PFSK-1 (cell line): ENCODE measurements around the gene TCF12.

ENCODE experiments used
- FOXP2 ChIP-seq: optimal IDR thresholded peaks from 2 replicates; pipeline ENCODE3; 2011; ENCODE audit warnings: borderline replicate concordance, control low read depth, inconsistent platforms; ENCODE audit not compliant: insufficient read depth; ENCODE audit errors: extremely low read length, extremely low read depth
- POLR2AphosphoS5 ChIP-seq: IDR thresholded peaks from 2 replicates; pipeline ENCODE4 v1.6.1; 2012; ENCODE audit warnings: low read depth, mild to moderate bottlenecking, control low read depth, low read length, moderate library complexity
- SIN3A ChIP-seq: IDR thresholded peaks from 2 replicates; pipeline ENCODE4 v1.6.1; 2012; ENCODE audit warnings: mild to moderate bottlenecking, low read length, moderate library complexity, borderline replicate concordance; ENCODE audit not compliant: insufficient read depth
- TAF1 ChIP-seq: IDR thresholded peaks from 2 replicates; pipeline ENCODE4 v1.6.1; 2012; ENCODE audit warnings: low read length, control low read depth, borderline replicate concordance; ENCODE audit not compliant: insufficient read depth
- TF ChIP-seq, protein P1 (sequence below), 2 experiments: IDR thresholded peaks; 2 replicates each; pipeline versions ENCODE4 v1.6.1 to v1.8.0; 2011 to 2012; ENCODE audit warnings: low read depth in 2 of 2, low read length in 2 of 2, control low read depth in 1 of 2, inconsistent platforms in 1 of 2, mild to moderate bottlenecking in 1 of 2, moderate library complexity in 1 of 2; ENCODE audit not compliant: insufficient read depth in 1 of 2

TCF12 gene

DNA sequence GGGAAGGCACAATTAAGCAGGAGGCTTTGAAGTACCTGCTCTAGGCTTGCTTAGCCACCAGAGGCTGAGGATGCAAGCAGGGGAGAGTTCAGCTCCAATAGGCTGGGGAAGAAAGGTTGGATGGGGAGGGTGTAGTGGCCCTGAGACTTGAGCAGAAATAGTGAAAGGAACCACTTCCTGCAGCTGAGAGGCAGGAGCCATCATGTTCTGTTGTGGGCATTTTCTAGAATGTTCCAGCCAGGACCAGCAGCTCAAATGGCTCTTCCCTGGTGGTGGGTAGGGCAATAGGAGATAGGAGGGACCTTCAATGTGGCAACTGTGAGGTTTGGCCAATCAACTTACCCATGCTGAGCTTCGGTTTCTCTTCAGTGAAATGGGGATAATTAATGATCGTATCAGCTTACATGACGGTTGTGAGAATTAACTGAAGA, 378.7 kb downstream of the TCF12 start:
- no peak for TF ChIP-seq SIN3A
- TF ChIP-seq POLR2AphosphoS5: no peak
- no peak for TF ChIP-seq FOXP2
- no peak for TF ChIP-seq TAF1
- TF ChIP-seq, protein P1, sequence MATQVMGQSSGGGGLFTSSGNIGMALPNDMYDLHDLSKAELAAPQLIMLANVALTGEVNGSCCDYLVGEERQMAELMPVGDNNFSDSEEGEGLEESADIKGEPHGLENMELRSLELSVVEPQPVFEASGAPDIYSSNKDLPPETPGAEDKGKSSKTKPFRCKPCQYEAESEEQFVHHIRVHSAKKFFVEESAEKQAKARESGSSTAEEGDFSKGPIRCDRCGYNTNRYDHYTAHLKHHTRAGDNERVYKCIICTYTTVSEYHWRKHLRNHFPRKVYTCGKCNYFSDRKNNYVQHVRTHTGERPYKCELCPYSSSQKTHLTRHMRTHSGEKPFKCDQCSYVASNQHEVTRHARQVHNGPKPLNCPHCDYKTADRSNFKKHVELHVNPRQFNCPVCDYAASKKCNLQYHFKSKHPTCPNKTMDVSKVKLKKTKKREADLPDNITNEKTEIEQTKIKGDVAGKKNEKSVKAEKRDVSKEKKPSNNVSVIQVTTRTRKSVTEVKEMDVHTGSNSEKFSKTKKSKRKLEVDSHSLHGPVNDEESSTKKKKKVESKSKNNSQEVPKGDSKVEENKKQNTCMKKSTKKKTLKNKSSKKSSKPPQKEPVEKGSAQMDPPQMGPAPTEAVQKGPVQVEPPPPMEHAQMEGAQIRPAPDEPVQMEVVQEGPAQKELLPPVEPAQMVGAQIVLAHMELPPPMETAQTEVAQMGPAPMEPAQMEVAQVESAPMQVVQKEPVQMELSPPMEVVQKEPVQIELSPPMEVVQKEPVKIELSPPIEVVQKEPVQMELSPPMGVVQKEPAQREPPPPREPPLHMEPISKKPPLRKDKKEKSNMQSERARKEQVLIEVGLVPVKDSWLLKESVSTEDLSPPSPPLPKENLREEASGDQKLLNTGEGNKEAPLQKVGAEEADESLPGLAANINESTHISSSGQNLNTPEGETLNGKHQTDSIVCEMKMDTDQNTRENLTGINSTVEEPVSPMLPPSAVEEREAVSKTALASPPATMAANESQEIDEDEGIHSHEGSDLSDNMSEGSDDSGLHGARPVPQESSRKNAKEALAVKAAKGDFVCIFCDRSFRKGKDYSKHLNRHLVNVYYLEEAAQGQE (IDR thresholded peaks at IDR 0.05; ENCODE audit: insufficient read depth in 1 of 2, low read depth in 2 of 2, low read length in 2 of 2): no peak

DNA sequence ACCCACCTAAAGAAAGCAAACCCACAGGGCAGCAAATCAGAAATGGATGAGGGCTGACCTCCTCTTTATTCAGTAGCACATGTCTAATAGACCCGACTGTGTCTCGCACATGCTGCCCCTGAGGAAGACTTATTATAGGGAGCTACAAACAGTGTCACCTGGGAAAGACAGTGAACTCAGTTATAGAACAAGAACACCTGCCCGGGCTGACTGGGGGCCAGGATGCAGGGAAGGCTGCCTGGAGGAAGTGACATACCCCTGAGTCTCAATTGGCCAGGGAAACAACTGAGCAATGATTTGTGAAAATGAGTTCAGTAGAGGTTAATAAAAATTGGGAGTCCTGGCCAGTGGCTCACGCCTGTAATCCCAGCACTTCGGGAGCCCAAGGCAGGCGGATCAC, 379.2 kb downstream of the TCF12 start:
- TF ChIP-seq POLR2AphosphoS5: no peak
- no peak for TF ChIP-seq SIN3A
- TF ChIP-seq, protein P1 (IDR thresholded peaks at IDR 0.05; ENCODE audit: insufficient read depth in 1 of 2, low read depth in 2 of 2, low read length in 2 of 2): no peak

DNA sequence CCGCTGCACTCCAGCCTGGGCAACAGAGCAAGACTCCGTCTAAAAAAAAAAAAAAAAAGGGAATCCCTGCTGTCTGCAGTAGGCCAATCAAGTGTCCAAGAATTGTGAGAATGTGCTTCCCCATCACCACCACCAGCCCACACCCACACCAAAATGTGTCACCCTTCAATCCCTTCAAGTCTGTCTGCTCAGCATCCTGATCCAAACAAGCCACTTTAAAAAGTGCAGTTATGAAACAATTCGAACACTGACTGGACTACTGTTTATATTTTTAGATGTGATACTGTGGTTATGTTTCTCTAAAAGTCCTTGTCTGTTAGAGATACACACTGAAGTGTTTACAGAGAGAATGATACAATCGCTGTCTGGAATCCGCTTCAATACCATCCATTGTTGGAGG, 379.8 kb downstream of the TCF12 start:
- TF ChIP-seq FOXP2 (no peak), TAF1 (no peak), SIN3A (no peak), POLR2AphosphoS5 (no peak)
- TF ChIP-seq, protein P1 (IDR thresholded peaks at IDR 0.05; ENCODE audit: insufficient read depth in 1 of 2, low read depth in 2 of 2, low read length in 2 of 2): no peak

DNA sequence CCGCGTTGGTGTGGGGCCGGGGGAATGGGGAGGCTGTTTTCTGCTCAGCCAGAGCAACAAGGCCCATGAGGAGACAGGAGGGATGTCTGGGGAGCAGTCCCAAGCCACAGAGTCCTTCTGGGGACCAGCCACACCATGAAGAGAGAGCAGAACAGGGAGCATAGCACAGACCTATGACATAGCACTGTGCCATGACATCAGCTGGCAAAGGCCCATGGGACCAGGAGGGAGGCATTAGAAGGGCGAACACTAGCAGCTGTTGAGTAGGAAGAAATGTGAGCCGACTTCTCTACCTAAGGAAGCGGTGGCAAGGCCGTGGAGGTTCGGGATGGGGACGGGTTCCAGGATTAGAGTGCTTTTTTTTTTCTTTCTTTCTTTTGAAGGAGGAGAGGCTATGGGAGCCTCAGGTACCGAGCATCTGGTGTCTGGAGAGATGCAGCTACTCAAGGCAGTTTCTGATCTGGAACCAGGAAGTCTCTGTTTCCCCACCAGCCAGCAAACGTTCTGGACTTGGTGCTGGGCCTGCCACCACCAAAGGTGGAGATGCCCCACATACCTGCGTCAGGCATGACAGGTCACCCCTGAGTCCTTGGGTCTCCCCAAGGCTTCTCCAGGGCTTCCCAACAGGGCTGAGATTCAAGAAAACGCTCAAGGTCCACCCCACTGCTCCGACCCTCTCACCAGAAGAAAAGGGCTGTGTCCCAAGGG, 380.6 kb downstream of the TCF12 start:
- TF ChIP-seq SIN3A (no peak), FOXP2 (no peak), TAF1 (no peak), POLR2AphosphoS5 (no peak)
- TF ChIP-seq, protein P1 (IDR thresholded peaks at IDR 0.05; ENCODE audit: insufficient read depth in 1 of 2, low read depth in 2 of 2, low read length in 2 of 2): no peak

DNA sequence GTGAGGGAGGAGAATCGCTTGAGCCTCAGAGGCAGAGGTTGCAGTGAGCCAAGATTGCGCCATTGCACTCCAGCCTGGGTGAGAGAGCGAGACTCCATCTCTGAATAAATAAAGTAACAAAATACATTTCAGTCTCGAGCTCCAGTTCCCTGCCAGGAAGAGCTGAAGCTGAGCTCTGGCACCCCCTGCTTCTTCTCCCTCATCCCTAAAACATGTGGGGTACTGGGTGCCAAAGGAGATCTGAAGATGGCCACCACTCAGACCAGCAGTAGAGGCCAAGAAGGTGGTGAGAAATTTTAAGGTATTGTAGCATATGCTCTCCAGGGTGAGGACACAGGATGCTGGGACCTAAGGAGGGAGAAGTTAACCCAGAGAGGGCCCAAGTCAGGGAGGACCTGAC, 382.9 kb downstream of the TCF12 start:
- no peak for TF ChIP-seq TAF1
- no peak for TF ChIP-seq FOXP2
- TF ChIP-seq SIN3A: no peak
- no peak for TF ChIP-seq POLR2AphosphoS5
- TF ChIP-seq, protein P1 (IDR thresholded peaks at IDR 0.05; ENCODE audit: insufficient read depth in 1 of 2, low read depth in 2 of 2, low read length in 2 of 2): no peak
